GM18507 (cell line): Measurements from ENCODE around the gene UFD1.
"Not testable (repeated sequence)": the region's sequence is repeated elsewhere in the genome, so short reads cannot be mapped to it uniquely, and the experiment has no call there.

ENCODE experiments used
- DNase-seq: peaks from one replicate; pipeline ENCODE4 v3.0.0; 2011; ENCODE audit warnings: low read depth; ENCODE audit not compliant: insufficient read length; ENCODE audit errors: extremely low spot score
- FAIRE-seq: peaks from 2 replicates; lab custom pipeline; 2011; peaks lifted over from hg19 to GRCh38; lab: Jason Lieb, UNC

Gene UFD1

GRCh38 chr22:19436444-19437161 lies 42.4 kb downstream of the UFD1 start:
- FAIRE-seq, DNase-seq: not testable (repeated sequence)

GRCh38 chr22:19434829-19435580 lies 44.0 kb downstream of the UFD1 start:
- no peak for DNase-seq
- FAIRE-seq = no peak

GRCh38 chr22:19434401-19434800 lies 44.6 kb downstream of the UFD1 start:
- no peak for FAIRE-seq
- DNase-seq = no peak

GRCh38 chr22:19432133-19432851 lies 46.7 kb downstream of the UFD1 start, which contains the start of gene MRPL40:
Gene MRPL40, plus strand, starts transcription at chr22:19432545. Its CDS starts 10 bp downstream, at chr22:19432555.
- DNase-seq (peak; percentile 88), FAIRE-seq (peak; percentile 94)

- no peak for FAIRE-seq
- peak; percentile 69 for DNase-seq
Measured at GRCh38 chr22:19431649-19432132, 47.3 kb downstream of the UFD1 start, which contains the start of gene HIRA. Gene HIRA, minus strand, starts transcription at chr22:19431733. Its CDS starts 257 bp downstream, at chr22:19431476.

- FAIRE-seq (no peak), DNase-seq (no peak)
Measured at GRCh38 chr22:19430890-19431541, 48.0 kb downstream of the UFD1 start.

- DNase-seq = no peak
- FAIRE-seq = peak; percentile 45
Measured at GRCh38 chr22:19429950-19430889, 48.8 kb downstream of the UFD1 start.

GRCh38 chr22:19424186-19424500 lies 54.9 kb downstream of the UFD1 start:
- DNase-seq (no peak), FAIRE-seq (no peak)

GRCh38 chr22:19422440-19423301 lies 56.3 kb downstream of the UFD1 start:
- FAIRE-seq = no peak

GRCh38 chr22:19420321-19420720 lies 58.7 kb downstream of the UFD1 start:
- DNase-seq (no peak), FAIRE-seq (no peak)

More at GRCh38 chr22:19422440-19423301, 56.3 kb downstream of the UFD1 start:
- no peak for DNase-seq

GRCh38 chr22:19419464-19420178 lies 59.4 kb downstream of the UFD1 start:
- FAIRE-seq (peak; percentile 70), DNase-seq (no peak)

GRCh38 chr22:19419086-19419463 lies 59.9 kb downstream of the UFD1 start:
- FAIRE-seq = no peak
- DNase-seq = no peak

GRCh38 chr22:19412923-19413322 lies 66.1 kb downstream of the UFD1 start:
- no peak for FAIRE-seq
- DNase-seq = no peak

- FAIRE-seq (no peak), DNase-seq (no peak)
Measured at GRCh38 chr22:19412478-19412877, 66.5 kb downstream of the UFD1 start.

- no peak for FAIRE-seq
Measured at GRCh38 chr22:19411690-19412045, 67.3 kb downstream of the UFD1 start.

GRCh38 chr22:19410941-19411689 lies 67.9 kb downstream of the UFD1 start:
- DNase-seq (no peak), FAIRE-seq (no peak)

More at GRCh38 chr22:19411690-19412045, 67.3 kb downstream of the UFD1 start:
- DNase-seq = no peak
